Measurements from ENCODE around the gene CCDC126. TPM values are rescaled to one million over a fixed set of nuclear protein-coding genes. Genes with fewer than 3 reads are reported as not detected.

Gene CCDC126
- total RNA-seq, 1 donor from 2014 or later: 11.6 TPM

GRCh38 chr7:23654508-23654907 is 57.3 kb downstream of the CCDC126 start:
- Mint-ChIP-seq H3K9me3 (ENCODE audit: unreplicated experiment) (peaks cover 30% of the 10 kb centered on the region), H3K36me3 (ENCODE audit: unreplicated experiment) (no peaks in the 10 kb centered on the region), H3K27me3 (ENCODE audit: unreplicated experiment) (no peaks in the 10 kb centered on the region), H3K4me1 (ENCODE audit: unreplicated experiment) (no peaks in the 10 kb centered on the region), H3K27ac (ENCODE audit: unreplicated experiment) (no peak overlapping the region), H3K4me3 (ENCODE audit: unreplicated experiment) (no peak overlapping the region)
- no peak for DNase-seq (ENCODE audit: extremely low spot score, unreplicated experiment)
- peak; percentile 26 for TF ChIP-seq CTCF (IDR thresholded peaks at IDR 0.05)

GRCh38 chr7:23655433-23655832 is 58.3 kb downstream of the CCDC126 start:
- no peaks in the 10 kb centered on the region for H3K27me3 Mint-ChIP-seq (ENCODE audit: unreplicated experiment)

GRCh38 chr7:23658831-23659427 is 61.7 kb downstream of the CCDC126 start:
- Mint-ChIP-seq H3K36me3 (ENCODE audit: unreplicated experiment) (no peaks in the 10 kb centered on the region), H3K4me3 (ENCODE audit: unreplicated experiment) (no peak overlapping the region), H3K27ac (ENCODE audit: unreplicated experiment) (no peak overlapping the region), H3K4me1 (ENCODE audit: unreplicated experiment) (peaks cover 7% of the 10 kb centered on the region), H3K27me3 (ENCODE audit: unreplicated experiment) (no peaks in the 10 kb centered on the region), H3K9me3 (ENCODE audit: unreplicated experiment) (peaks cover 25% of the 10 kb centered on the region)
- TF ChIP-seq CTCF (IDR thresholded peaks at IDR 0.05): no peak
- no peak for DNase-seq (ENCODE audit: extremely low spot score, unreplicated experiment)

More at GRCh38 chr7:23655433-23655832, 58.3 kb downstream of the CCDC126 start:
- no peak for TF ChIP-seq CTCF (IDR thresholded peaks at IDR 0.05)
- H3K9me3 Mint-ChIP-seq (ENCODE audit: unreplicated experiment): peaks cover 30% of the 10 kb centered on the region
- H3K4me1 Mint-ChIP-seq (ENCODE audit: unreplicated experiment): no peaks in the 10 kb centered on the region
- no peak for DNase-seq (ENCODE audit: extremely low spot score, unreplicated experiment)
- no peaks in the 10 kb centered on the region for H3K36me3 Mint-ChIP-seq (ENCODE audit: unreplicated experiment)
- H3K4me3 Mint-ChIP-seq (ENCODE audit: unreplicated experiment): no peak overlapping the region
- H3K27ac Mint-ChIP-seq (ENCODE audit: unreplicated experiment): no peak overlapping the region

- H3K9me3 Mint-ChIP-seq (ENCODE audit: unreplicated experiment): peaks cover 10% of the 10 kb centered on the region
- no peaks in the 10 kb centered on the region for H3K36me3 Mint-ChIP-seq (ENCODE audit: unreplicated experiment)
- no peak overlapping the region for H3K27ac Mint-ChIP-seq (ENCODE audit: unreplicated experiment)
- H3K27me3 Mint-ChIP-seq (ENCODE audit: unreplicated experiment): no peaks in the 10 kb centered on the region
- H3K4me1 Mint-ChIP-seq (ENCODE audit: unreplicated experiment): peaks cover 7% of the 10 kb centered on the region
- no peak overlapping the region for H3K4me3 Mint-ChIP-seq (ENCODE audit: unreplicated experiment)
- no peak for DNase-seq (ENCODE audit: extremely low spot score, unreplicated experiment)
- TF ChIP-seq CTCF (IDR thresholded peaks at IDR 0.05): no peak
Measured at GRCh38 chr7:23661385-23661784, 64.2 kb downstream of the CCDC126 start.

GRCh38 chr7:23662124-23662983 is 65.2 kb downstream of the CCDC126 start:
- no peak for DNase-seq (ENCODE audit: extremely low spot score, unreplicated experiment)
- Mint-ChIP-seq H3K27ac (ENCODE audit: unreplicated experiment) (no peak overlapping the region), H3K36me3 (ENCODE audit: unreplicated experiment) (no peaks in the 10 kb centered on the region), H3K4me1 (ENCODE audit: unreplicated experiment) (peaks cover 7% of the 10 kb centered on the region), H3K27me3 (ENCODE audit: unreplicated experiment) (no peaks in the 10 kb centered on the region), H3K9me3 (ENCODE audit: unreplicated experiment) (peaks cover 7% of the 10 kb centered on the region), H3K4me3 (ENCODE audit: unreplicated experiment) (no peak overlapping the region)
- TF ChIP-seq CTCF (IDR thresholded peaks at IDR 0.05): no peak
